ENCODE data around the gene SHCBP1.

The SHCBP1 gene

GRCh38 chr16:46621006-46621933, at the start of gene SHCBP1:
Gene SHCBP1 (minus strand): TSS chr16:46621379. CDS start chr16:46621359, 20 bp downstream.
- Histone ChIP-seq H3K27me3 (ENCODE audit: insufficient read depth, low read depth, severe bottlenecking) (no peaks in the 10 kb centered on the region), H3K36me3 (peaks cover 21% of the 10 kb centered on the region), H3K4me3 (ENCODE audit: low read depth, low read length) (peak within 1 kb of the TSS; percentile 88), H3K9me3 (ENCODE audit: severe bottlenecking) (no peaks in the 10 kb centered on the region), H3K27ac (peak within 1 kb of the TSS; percentile 90)
- TF ChIP-seq, protein P1, sequence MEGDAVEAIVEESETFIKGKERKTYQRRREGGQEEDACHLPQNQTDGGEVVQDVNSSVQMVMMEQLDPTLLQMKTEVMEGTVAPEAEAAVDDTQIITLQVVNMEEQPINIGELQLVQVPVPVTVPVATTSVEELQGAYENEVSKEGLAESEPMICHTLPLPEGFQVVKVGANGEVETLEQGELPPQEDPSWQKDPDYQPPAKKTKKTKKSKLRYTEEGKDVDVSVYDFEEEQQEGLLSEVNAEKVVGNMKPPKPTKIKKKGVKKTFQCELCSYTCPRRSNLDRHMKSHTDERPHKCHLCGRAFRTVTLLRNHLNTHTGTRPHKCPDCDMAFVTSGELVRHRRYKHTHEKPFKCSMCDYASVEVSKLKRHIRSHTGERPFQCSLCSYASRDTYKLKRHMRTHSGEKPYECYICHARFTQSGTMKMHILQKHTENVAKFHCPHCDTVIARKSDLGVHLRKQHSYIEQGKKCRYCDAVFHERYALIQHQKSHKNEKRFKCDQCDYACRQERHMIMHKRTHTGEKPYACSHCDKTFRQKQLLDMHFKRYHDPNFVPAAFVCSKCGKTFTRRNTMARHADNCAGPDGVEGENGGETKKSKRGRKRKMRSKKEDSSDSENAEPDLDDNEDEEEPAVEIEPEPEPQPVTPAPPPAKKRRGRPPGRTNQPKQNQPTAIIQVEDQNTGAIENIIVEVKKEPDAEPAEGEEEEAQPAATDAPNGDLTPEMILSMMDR (IDR thresholded peaks at IDR 0.05; ENCODE audit: low read depth, low read length), result no peak
- peak; percentile 92 for DNase-seq

DNA sequence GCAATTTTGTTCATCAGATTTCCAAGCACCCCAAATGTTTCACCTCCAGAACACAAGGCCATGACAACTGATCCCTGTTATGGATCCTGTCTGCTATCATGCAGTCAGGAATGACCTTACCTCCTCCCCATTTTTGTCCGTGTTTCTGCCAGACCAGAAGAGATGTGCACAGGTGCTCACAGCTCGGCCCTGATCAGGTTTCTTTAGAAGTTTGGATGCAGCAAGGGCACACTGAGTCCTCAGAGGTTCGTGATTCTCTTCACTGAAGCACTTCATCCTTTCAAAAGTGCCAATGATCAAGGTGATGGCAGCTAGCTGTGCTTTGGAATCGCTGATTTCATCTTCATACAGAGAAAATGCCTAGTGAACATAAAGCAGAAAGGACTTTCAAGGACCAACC, 40.9 kb upstream of the SHCBP1 start:
- Histone ChIP-seq H3K4me3 (ENCODE audit: low read depth, low read length) (no peak overlapping the region), H3K27me3 (ENCODE audit: insufficient read depth, low read depth, severe bottlenecking) (no peaks in the 10 kb centered on the region), H3K27ac (no peak overlapping the region), H3K36me3 (peaks cover 54% of the 10 kb centered on the region), H3K9me3 (ENCODE audit: severe bottlenecking) (no peaks in the 10 kb centered on the region)
- DNase-seq, result no peak
- TF ChIP-seq, protein P1 (IDR thresholded peaks at IDR 0.05; ENCODE audit: low read depth, low read length), result no peak

- TF ChIP-seq, protein P1 (IDR thresholded peaks at IDR 0.05; ENCODE audit: low read depth, low read length), result no peak
- no peaks in the 10 kb centered on the region for H3K27me3 ChIP-seq (ENCODE audit: insufficient read depth, low read depth, severe bottlenecking)
- no peaks in the 10 kb centered on the region for H3K9me3 ChIP-seq (ENCODE audit: severe bottlenecking)
- H3K27ac ChIP-seq, result no peak overlapping the region
- no peak for DNase-seq
- H3K4me3 ChIP-seq (ENCODE audit: low read depth, low read length), result no peak overlapping the region
- peaks cover 40% of the 10 kb centered on the region for H3K36me3 ChIP-seq
Measured at GRCh38 chr16:46658925-46659324, 37.7 kb upstream of the SHCBP1 start.

- DNase-seq, result no peak
- TF ChIP-seq, protein P1 (IDR thresholded peaks at IDR 0.05; ENCODE audit: low read depth, low read length), result no peak
- H3K27ac ChIP-seq, result no peak overlapping the region
Measured at GRCh38 chr16:46651305-46651704, 30.1 kb upstream of the SHCBP1 start.

DNA sequence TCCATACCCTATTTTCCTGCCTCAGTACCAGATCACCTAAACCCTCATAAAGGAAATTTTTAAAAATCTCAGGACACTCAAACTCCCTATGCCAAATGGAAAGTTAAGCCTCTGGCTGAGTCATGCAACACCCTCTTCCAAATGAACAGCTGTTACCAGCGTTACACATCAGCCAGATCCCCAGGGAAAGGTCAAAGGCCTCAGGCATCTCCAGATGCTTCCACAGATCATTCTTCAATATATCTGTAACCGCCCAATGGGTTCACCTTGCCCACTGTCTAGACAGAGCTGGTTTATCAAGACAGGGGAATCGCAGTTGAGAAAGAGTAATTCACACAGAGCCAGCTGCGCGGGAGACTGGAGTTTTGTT, 29.1 kb upstream of the SHCBP1 start:
- DNase-seq, result no peak
- TF ChIP-seq, protein P1 (IDR thresholded peaks at IDR 0.05; ENCODE audit: low read depth, low read length), result no peak
- no peak overlapping the region for H3K27ac ChIP-seq
- H3K4me3 ChIP-seq (ENCODE audit: low read depth, low read length), result no peak overlapping the region
- H3K36me3 ChIP-seq, result no peaks in the 10 kb centered on the region
- no peaks in the 10 kb centered on the region for H3K27me3 ChIP-seq (ENCODE audit: insufficient read depth, low read depth, severe bottlenecking)
- no peaks in the 10 kb centered on the region for H3K9me3 ChIP-seq (ENCODE audit: severe bottlenecking)

More at GRCh38 chr16:46651305-46651704, 30.1 kb upstream of the SHCBP1 start:
- no peaks in the 10 kb centered on the region for H3K27me3 ChIP-seq (ENCODE audit: insufficient read depth, low read depth, severe bottlenecking)
- no peak overlapping the region for H3K4me3 ChIP-seq (ENCODE audit: low read depth, low read length)
- H3K36me3 ChIP-seq, result no peaks in the 10 kb centered on the region
- no peaks in the 10 kb centered on the region for H3K9me3 ChIP-seq (ENCODE audit: severe bottlenecking)

Measured in WERI-Rb-1 (cell line).